Activated CD4-positive, alpha-beta T cell treated with anti-CD3 and anti-CD28 coated beads, Interleukin-10, Interleukin-2, amounts not matched to agents 100 ng/mL and 50 ng/mL, durations not matched to agents 16 hours and 8 hours (primary cell): ENCODE data around the gene ESPL1.

Experiments
- DNase-seq: peaks from one replicate; pipeline ENCODE4 v3.0.0-alpha.2; 2020

The ESPL1 gene

GRCh38 chr12:53267999-53268629 lies at the start of gene ESPL1:
Gene ESPL1 (plus strand): TSS chr12:53268299. CDS start chr12:53268767, 468 bp downstream.
- peak; percentile 90 for DNase-seq

- DNase-seq: no peak
These were observed 49.4 kb upstream of the ESPL1 start for GRCh38 chr12:53218551-53219291.

- peak; percentile 81 for DNase-seq
These were observed 48.7 kb upstream of the ESPL1 start for GRCh38 chr12:53219292-53219955.

- peak; percentile 88 for DNase-seq
These were observed 48.0 kb upstream of the ESPL1 start for GRCh38 chr12:53219956-53220693.

DNA sequence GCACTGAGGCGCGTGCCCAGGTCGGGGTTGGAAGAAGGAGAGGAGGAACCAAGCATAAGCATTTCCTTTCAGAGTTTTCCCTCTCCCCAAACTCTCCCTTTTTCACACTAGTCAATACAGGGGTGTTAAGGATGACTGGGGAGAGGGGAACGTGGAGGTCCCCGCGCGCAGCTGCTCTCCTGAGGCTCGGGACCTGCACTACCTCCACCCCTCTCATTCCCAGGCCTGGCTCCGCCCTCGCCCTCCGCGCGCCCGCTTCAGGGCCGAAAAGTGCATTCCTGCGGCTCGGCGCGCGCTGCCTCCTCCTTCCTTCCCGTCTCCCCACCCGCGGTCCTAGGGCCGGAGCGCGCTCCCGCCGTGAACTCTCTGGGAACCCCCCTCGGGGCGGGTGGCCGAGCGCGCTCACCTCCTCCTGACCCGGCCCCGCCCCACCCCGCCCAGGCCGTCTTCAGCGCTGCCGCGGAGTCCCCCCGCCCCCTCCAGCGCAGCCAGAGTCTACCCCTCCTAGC lies 47.4 kb upstream of the ESPL1 start:
- peak; percentile 94 for DNase-seq

DNA sequence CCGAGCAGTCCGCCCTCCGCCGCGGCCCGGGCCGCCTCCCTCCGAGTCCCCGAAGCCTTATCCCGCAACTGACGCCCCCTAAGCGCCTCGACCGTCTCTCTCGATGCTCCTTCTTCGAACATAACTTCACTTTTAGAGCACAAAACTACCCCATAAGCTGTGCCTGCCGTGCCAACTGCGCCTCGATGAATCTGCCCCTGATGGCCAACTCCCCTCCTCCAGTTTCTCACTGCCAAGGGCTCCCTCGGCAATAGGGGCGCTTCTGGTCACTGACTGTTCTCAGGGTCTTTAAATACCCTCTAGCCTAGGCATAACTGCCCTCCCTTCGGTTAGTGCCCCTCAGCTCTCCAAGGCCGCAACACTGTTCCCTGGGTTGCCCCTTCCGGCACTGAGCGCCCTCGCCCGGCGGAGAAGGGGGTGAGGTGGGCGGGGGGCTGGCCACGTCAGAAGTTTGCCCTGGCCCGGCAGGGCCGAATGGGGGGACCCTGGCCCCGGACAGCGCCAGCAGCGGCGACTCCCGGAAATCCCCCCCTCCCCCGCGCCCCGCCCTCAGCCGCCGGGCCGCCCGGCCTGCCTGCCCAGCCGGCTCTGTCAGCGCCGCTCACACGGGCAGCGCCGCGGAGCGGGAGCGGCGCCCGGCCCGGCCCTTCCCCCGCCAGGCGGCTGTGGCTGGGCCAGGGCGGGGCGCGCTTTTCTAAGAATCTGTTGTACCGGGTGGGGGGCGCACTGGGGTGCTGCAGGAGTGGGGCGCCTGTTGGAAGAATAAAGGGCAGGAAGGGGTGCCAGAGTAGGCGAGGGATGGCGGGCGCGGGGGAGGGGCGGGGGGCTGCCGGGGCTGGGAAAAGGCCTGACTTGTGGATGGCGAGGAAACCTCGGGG lies 46.7 kb upstream of the ESPL1 start:
- DNase-seq: peak; percentile 64

GRCh38 chr12:53222170-53222721 lies 45.9 kb upstream of the ESPL1 start:
- DNase-seq: no peak

GRCh38 chr12:53222806-53223261 lies 45.3 kb upstream of the ESPL1 start:
- no peak for DNase-seq

- no peak for DNase-seq
These were observed 44.6 kb upstream of the ESPL1 start for GRCh38 chr12:53223389-53224060.

- no peak for DNase-seq
These were observed 43.8 kb upstream of the ESPL1 start for GRCh38 chr12:53224061-53224896.

GRCh38 chr12:53224897-53225634 lies 43.0 kb upstream of the ESPL1 start:
- DNase-seq: no peak

GRCh38 chr12:53225635-53226424 lies 42.3 kb upstream of the ESPL1 start:
- no peak for DNase-seq

- no peak for DNase-seq
These were observed 41.3 kb upstream of the ESPL1 start for GRCh38 chr12:53226815-53227214.

- no peak for DNase-seq
These were observed 40.8 kb upstream of the ESPL1 start for GRCh38 chr12:53227341-53227740.

- DNase-seq: no peak
These were observed 40.3 kb upstream of the ESPL1 start for GRCh38 chr12:53227836-53228235.

GRCh38 chr12:53229454-53229853 lies 38.6 kb upstream of the ESPL1 start:
- DNase-seq: no peak

GRCh38 chr12:53230108-53230845 lies 37.8 kb upstream of the ESPL1 start:
- DNase-seq: no peak

- no peak for DNase-seq
These were observed 36.5 kb upstream of the ESPL1 start for GRCh38 chr12:53231671-53231920.
